AG04449 (cell line): ENCODE measurements around the gene C3orf80.
A peak's percentile ranks its signal among the peaks of the same experiment; 100 is the strongest.
"Not testable (repeated sequence)": the region's sequence is repeated elsewhere in the genome, so short reads cannot be mapped to it uniquely, and the experiment has no call there.

Source experiments
- CTCF ChIA-PET: fragments of 350-600 bp; formaldehyde crosslinking; extraction: SDS; loops from one replicate; lab custom pipeline; 2021; ENCODE audit warnings: antibody characterized with exemption; lab: Yijun Ruan, JAX
- POLR2A ChIA-PET: fragments of 400-600, 350-600 bp; formaldehyde crosslinking; extraction: SDS; loops from one replicate; lab custom pipeline; 2020; ENCODE audit warnings: antibody characterized with exemption, inconsistent platforms; lab: Yijun Ruan, JAX
- DNase-seq: peaks from one replicate; pipeline ENCODE4 v3.0.0-alpha.2; 2010; ENCODE audit warnings: low read depth, low spot score
- H3K4me3 ChIP-seq: 2 replicates; pipeline ENCODE4 v1.5.1; 2011; ENCODE audit warnings: low read depth, mild to moderate bottlenecking, control low read depth, low read length
- TF ChIP-seq, protein P1 (sequence below): IDR thresholded peaks from one replicate; pipeline ENCODE4 v1.5.1; 2011; ENCODE audit warnings: mild to moderate bottlenecking, moderate library complexity, low read length, control low read depth, inconsistent platforms; ENCODE audit not compliant: insufficient read depth; ENCODE audit errors: missing control alignments

Gene C3orf80

GRCh38 chr3:160225176-160226025 lies at the start of gene C3orf80:
Gene C3orf80 (plus strand): TSS chr3:160225422. CDS start chr3:160225636, 214 bp downstream.
- peak within 1 kb of the TSS; percentile 57 for H3K4me3 ChIP-seq
- ChIA-PET CTCF (interaction anchor here (0.6 to 1.8 kb wide), 6 partner anchors 9 to 62 kb away, joined by 3 to 8 read pairs (median 4); no protein-coding TSS in a partner anchor), POLR2A (no interaction called here)
- TF ChIP-seq, protein P1, sequence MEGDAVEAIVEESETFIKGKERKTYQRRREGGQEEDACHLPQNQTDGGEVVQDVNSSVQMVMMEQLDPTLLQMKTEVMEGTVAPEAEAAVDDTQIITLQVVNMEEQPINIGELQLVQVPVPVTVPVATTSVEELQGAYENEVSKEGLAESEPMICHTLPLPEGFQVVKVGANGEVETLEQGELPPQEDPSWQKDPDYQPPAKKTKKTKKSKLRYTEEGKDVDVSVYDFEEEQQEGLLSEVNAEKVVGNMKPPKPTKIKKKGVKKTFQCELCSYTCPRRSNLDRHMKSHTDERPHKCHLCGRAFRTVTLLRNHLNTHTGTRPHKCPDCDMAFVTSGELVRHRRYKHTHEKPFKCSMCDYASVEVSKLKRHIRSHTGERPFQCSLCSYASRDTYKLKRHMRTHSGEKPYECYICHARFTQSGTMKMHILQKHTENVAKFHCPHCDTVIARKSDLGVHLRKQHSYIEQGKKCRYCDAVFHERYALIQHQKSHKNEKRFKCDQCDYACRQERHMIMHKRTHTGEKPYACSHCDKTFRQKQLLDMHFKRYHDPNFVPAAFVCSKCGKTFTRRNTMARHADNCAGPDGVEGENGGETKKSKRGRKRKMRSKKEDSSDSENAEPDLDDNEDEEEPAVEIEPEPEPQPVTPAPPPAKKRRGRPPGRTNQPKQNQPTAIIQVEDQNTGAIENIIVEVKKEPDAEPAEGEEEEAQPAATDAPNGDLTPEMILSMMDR = no peak
- DNase-seq = no peak

DNA sequence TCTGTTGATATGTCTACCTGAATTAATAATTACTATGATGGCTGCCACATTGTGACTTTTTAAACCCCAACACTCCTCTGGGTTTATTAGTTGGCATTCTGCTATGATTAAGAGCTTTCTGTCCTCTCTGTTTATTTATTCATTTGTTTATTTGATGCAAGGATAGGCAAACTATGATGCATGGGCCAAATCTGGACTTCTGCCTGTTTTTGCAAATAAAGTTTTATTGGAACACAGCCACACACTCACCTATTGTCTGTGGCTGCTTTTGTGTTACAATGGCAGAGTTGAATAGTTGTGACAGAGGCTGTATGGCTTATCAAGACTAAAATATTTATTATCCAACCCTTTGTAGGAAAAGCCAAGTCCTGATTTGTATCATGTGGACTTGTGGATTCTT lies 48.3 kb upstream of the C3orf80 start:
- no peak for DNase-seq
- ChIA-PET POLR2A (no interaction called here), CTCF (interaction anchor here (0.9 to 1.4 kb wide), 3 partner anchors 12 to 35 kb away, joined by 3 read pairs; no protein-coding TSS in a partner anchor)
- no peak overlapping the region for H3K4me3 ChIP-seq
- TF ChIP-seq, protein P1 = no peak

DNA sequence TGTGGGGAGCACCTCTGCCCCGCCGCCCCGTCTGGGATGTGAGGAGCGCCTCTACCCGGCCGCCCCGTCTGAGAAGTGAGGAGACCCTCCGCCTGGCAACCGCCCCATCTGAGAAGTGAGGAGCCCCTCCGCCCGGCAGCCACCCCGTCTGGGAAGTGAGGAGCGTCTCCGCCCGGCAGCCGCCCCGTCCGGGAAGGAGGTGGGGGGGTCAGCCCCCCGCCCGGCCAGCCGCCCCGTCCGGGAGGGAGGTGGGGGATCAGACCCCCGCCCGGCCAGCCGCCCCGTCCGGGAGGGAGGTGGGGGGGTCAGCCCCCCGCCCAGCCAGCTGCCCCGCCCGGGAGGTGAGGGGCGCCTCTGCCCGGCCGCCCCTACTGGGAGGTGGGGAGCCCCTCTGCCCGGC lies 46.6 kb upstream of the C3orf80 start:
- CTCF ChIA-PET, DNase-seq, H3K4me3 ChIP-seq, POLR2A ChIA-PET: not testable (repeated sequence)

GRCh38 chr3:160179403-160179802 lies 45.8 kb upstream of the C3orf80 start:
- POLR2A ChIA-PET, DNase-seq, H3K4me3 ChIP-seq: not testable (repeated sequence)
- CTCF ChIA-PET = interaction anchor here (1.0 kb wide), 2 partner anchors 9 to 28 kb away, joined by 3 to 4 read pairs; no protein-coding TSS in a partner anchor

GRCh38 chr3:160179906-160180305 lies 45.3 kb upstream of the C3orf80 start:
- CTCF ChIA-PET = interaction anchor here (1.0 kb wide), 2 partner anchors 10 to 27 kb away, joined by 3 to 4 read pairs; no protein-coding TSS in a partner anchor
- DNase-seq = no peak

DNA sequence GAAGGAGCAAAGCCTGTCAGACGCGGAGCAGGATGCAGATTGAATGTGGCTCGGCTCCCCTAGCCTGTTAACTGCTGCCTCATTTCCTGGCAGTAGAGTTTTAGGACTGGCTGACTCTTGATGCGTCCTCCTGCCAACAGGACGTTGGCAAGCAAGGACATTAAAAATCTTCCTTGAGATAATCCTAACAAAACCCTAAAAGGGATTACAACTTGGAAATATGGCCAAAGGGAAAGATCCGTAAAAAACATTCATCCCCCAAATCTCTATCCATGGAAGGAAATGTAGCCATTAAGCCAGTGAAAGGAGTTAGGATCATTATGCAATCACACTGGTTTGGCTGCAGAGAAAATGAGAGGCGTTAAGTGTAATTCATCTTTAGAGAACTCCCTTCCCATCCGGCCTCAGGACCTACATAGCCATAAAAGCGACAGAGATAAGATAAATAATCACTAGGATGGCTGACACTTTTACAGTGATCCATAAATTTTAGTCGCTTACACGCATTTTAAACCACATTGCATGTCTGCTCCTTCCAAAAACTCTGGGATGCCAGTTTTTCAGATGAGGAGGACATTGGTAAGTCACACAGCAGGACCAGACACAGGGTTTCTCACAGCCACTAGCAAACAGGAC lies 44.5 kb upstream of the C3orf80 start:
- DNase-seq = peak; percentile 53
- no peak overlapping the region for H3K4me3 ChIP-seq
- TF ChIP-seq, protein P1 = no peak
- ChIA-PET POLR2A (no interaction called here), CTCF (interaction anchor here (1.2 to 1.6 kb wide), 3 partner anchors 13 to 162 kb away, joined by 3 to 7 read pairs (median 4); no protein-coding TSS in a partner anchor)

More at GRCh38 chr3:160179906-160180305, 45.3 kb upstream of the C3orf80 start:
- POLR2A ChIA-PET = no interaction called here
- H3K4me3 ChIP-seq = no peak overlapping the region
- TF ChIP-seq, protein P1 = no peak
